HG02763 (cell line): ENCODE measurements around the gene FBLN7.

ENCODE experiments used
- ATAC-seq: cut with Tn5 transposase; IDR thresholded peaks from one replicate; pipeline ENCODE4 v1.9.1; 2021; ENCODE audit warnings: mild to moderate bottlenecking, moderate library complexity; ENCODE audit not compliant: unreplicated experiment

FBLN7 gene

DNA sequence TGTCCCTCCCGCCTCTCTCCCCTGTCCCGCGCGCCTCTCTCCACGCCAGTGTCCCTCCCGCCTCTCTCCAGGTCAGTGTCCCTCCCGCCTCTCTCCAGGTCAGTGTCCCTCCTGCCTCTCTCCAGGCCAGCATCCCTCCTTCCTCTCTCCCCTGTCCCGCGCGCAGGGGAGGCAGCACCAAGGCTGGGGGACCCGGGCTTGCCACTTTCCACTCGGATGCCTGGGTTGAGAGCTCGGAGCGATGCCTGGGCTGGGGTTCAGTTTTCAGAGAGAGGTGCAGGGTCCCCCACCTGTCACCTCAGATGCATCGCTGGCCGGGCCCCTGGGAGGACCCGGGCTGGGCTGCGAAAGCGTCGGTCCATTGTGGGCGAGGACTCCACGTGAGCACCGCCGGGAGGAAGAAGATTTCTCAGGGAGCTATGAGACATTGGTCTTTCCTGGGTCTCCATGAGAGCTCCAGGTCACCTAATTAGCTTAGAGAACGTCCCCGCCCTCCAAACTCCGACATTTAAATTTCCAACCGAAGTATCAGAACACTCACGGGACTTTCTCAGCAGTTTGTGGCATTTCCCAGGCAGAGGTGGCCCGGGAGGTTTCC lies 2.1 kb downstream of the FBLN7 start:
- no peak for ATAC-seq

- no peak for ATAC-seq
Observed at GRCh38 chr2:112140899-112141625, 2.9 kb downstream of the FBLN7 start.

- no peak for ATAC-seq
Observed at GRCh38 chr2:112141626-112142007, 3.4 kb downstream of the FBLN7 start.

DNA sequence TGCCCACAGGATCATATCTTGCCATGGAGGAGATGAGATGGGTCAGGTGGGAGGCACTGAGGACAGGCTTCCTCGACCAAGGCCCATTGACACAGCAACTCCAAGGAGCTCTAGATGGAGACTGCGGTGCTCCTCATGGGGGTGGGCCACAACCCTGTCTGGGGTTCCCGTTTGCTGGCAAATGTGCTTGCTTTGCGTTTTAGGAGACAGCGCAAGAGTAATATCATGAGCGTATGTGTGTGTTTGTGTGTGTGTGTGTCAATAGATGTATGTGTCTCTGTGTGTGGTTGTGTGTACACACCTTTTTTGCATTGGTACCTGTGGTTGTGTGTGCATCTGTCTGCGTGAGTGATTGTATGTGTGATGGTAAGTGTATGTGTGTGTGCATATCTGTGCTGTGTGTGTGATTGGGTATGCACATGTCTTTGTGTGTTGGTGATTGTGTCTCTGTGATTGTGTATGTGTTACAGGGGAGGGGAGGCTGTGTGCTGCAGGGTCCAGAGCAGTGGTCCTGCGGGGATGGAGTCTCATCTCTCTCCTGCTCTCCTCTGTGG lies 4.4 kb downstream of the FBLN7 start:
- no peak for ATAC-seq

DNA sequence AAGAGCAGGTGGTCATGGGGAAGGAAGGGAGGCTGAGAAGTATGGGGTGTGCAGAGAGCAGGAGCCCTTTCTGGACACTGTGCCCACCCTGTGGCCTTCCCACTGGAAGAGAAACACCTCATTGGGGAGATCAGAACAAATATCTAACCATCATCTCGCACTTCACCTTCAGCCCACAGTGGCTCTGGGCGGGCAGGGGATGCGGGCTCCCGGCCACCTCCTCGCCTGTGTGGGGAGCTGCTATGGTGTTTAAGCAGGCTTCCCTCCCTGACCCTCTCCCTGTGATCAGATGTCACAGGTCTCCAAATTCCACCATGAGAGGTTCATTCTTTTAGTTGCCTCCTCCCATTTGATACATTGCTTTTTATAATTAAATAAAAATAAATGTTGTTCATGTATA lies 5.0 kb downstream of the FBLN7 start:
- ATAC-seq = no peak

GRCh38 chr2:112144966-112145365 lies 6.8 kb downstream of the FBLN7 start:
- ATAC-seq = no peak

- no peak for ATAC-seq
Observed at GRCh38 chr2:112147382-112148168, 9.4 kb downstream of the FBLN7 start.

GRCh38 chr2:112148477-112148876 lies 10.3 kb downstream of the FBLN7 start:
- no peak for ATAC-seq

- ATAC-seq = no peak
Observed at GRCh38 chr2:112149194-112149593, 11.0 kb downstream of the FBLN7 start.

DNA sequence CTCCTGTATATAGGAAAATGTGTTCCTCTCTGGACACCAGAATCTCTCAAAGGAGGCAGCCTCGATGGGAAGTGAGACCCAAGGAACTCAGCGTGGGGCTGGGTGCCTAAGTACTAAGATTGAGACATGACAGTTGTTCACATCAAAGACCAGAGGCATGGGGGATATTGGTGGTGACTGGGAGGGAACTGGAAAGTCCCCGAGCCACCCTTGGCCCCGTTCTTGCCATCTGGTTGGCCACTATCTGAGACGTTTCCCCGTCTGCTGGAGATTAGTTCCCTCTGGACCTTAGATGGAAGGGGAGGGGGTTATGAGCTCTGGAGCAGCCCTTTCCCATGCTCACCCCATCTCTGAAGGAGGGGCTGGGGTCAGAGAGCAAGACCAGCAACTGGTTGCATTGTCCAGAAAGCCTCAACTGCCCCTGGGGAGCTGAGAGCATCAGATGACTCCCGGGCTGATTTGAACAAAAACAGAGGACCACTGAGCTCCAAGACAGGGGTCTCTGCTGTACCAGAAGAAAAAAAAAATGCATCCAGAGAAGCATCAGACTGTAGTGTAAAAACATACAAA lies 11.8 kb downstream of the FBLN7 start:
- no peak for ATAC-seq

DNA sequence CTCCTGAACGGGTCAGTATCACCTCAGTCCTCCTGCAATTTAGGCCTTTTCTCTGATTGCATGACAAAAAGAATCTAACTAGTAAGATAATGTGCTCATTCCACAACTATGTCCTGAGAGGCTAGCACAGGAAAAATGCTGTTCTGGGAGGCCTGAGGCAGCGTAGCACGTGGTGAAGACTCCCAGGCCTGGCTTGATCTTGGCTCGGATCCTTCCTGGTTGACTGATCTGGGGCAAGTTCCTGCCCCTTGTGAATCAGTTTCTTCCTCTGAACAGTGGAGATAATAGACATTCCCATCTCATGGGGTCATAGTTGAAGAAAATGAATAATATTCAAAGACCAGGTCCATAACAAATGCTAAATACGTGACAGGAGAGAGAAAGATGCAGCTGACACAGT lies 12.3 kb downstream of the FBLN7 start:
- ATAC-seq = no peak

- ATAC-seq = no peak
Observed at GRCh38 chr2:112150851-112151250, 12.7 kb downstream of the FBLN7 start.

DNA sequence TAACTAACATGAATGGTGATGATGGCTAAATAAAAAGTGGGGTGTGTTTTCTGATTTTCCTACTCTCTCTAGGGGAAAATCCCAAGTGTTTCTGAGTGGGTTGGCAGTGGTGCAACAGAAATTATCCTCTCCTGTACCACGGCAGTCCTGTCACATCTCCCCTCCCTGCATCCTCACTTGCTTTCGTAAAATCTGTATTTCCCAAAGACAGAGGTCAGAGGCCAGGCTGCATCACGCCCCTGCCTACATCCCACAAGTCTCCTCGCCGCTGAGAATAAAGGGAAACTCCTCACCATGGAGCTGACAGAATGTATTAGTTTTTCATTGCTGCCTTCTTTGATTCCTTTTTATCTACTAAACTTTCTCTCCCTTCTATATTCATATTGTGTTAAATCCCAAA lies 13.1 kb downstream of the FBLN7 start:
- no peak for ATAC-seq

GRCh38 chr2:112151701-112152440 lies 13.7 kb downstream of the FBLN7 start:
- no peak for ATAC-seq

DNA sequence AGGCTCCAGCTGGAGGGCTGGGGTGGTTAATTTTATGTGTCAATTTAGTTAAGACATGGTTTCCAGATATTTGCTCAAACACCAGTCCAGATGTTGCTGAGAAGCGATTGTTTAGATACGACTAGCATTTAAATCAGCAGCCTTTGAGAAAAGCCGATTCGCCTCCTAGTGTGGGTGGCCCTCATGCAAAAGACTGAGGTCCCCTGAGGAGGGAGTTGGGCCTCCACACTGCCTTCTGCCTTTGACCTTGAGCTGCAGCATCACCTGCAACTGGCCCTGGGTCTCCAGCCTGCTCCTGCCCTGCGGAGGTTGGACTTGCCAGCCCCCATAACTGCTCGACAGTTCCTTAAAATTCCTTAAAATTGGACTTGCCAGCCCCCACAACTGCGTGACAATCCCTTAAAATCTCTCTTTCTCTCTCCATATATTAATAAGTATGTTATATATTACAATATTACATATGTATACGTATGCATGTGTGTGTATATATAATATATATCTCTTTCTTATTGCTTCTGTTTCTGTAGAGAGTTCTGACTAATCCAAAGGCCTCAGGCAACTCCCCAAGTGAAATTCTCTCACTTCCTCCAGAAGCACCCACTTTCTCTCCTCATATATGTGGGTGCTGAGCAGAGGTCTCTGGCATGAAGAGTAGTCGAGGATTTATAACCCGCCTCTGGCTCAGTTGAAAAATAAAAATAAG lies 14.4 kb downstream of the FBLN7 start:
- no peak for ATAC-seq

DNA sequence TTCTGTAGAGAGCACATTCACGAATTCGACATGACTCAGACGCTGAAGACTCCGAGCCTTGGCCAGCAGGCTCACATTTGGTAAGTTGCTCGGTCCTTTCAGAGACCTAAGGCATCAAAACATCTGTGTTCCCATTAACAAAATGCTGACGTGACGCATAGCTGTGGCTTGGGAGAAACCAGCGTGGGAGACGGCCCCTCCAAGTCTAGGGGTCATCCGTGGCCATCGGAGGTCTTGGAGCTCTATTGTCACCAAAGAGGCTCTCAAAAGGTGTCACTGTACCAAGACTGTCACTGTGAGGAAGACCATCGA lies 14.9 kb downstream of the FBLN7 start:
- ATAC-seq = no peak

DNA sequence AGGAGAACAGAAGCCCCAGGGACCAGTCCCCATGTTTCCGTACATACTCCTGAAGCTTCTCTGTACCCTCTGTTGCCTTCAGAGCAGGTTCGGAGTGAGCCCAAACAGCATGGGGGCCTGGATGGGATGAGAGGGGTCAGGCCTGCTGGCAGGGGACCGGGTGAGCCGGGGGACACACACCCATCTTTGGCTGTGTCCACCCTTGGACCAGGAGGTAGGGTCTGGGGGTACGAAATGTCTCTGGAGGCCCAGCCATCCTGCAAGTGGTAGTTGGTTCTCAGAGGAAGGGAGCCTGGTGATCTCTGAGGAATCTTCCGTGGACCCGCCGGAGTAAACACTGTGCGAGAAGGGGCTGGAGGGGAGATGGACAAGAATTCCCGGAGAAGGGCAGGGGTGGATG lies 15.3 kb downstream of the FBLN7 start:
- ATAC-seq = no peak

DNA sequence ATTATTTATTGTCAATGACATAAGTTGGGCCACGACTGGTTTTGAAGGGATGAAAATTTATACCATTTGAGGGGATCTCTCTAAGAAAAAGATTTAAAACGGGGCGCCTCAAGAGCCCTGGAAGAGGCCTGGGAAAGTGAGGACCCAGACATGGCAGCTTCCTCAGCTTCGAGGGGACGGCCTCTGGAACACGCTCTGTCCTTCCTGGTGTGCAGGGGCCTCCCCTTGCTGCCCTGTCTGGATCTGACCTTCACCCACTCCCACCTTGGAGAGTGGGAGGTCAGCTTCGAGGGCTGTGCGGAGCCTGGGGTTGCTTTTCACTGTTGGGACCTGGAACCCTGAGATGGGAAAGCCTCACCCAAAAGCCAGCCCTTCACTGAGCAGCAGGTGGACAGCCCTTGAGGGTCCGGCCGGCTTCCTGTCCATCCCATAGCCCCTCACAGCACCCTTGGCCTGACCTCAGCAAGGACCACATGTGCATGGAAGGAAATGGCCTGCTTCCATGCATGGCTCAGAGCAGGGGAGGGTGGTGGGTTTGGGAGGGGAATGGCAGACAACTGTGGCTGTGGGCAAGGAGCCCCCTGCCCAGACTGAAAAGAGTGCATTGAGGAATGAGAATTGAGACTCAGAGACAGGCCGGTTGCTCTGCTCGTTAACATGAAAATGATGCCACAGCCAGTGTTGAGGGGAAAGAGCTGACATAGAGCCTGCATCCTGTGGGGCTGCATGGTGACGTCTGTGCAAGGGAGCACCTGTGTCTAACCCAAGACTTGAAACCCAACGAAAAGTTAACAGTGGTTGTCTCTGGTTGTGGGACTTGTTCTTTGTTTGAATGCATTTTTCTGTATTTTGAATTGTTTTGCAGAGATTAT lies 16.3 kb downstream of the FBLN7 start:
- no peak for ATAC-seq
